ENCODE data around the gene TMCC1.

GRCh38 chr3:129694228-129694627, 199.3 kb downstream of the TMCC1 start:
- TF ChIP-seq RAD21 (conservative IDR thresholded peaks at IDR 0.05 in 1 of 2, IDR thresholded peaks at IDR 0.05 in 1 of 2) = no peak
- no peak for TF ChIP-seq CTCF (IDR thresholded peaks at IDR 0.05)
- no peak for TF ChIP-seq ZC3H11A (IDR thresholded peaks at IDR 0.05)
- no peak for TF ChIP-seq MAX (IDR thresholded peaks at IDR 0.05)
- no peak for TF ChIP-seq ZNF302 (CRISPR knock-in tag; IDR thresholded peaks at IDR 0.05)
- TF ChIP-seq SREBF2 (IDR thresholded peaks at IDR 0.05) = no peak
- no peak for TF ChIP-seq POLR2A (IDR thresholded peaks at IDR 0.05; ENCODE audit: low read length)
- TF ChIP-seq EP300 (IDR thresholded peaks at IDR 0.05) = no peak
- TF ChIP-seq JUNB (IDR thresholded peaks at IDR 0.05) = no peak

Measured in A549 (cell line).